PC-3 (cell line): ENCODE results near the gene HLA-DMB.

ENCODE experiments used
- CTCF ChIP-seq: fragments of 300-600 bp; sonication (generic); conservative IDR thresholded peaks from 2 replicates; pipeline ENCODE4 v1.5.1; 2017; ENCODE audit warnings: antibody characterized with exemption, low read depth, mild to moderate bottlenecking, low read length
- EZH2 ChIP-seq: fragments of 300-600 bp; sonication (generic); IDR thresholded peaks from one replicate; pipeline ENCODE4 v1.6.1; 2017; ENCODE audit warnings: antibody characterized with exemption, mild to moderate bottlenecking, low read length; ENCODE audit not compliant: unreplicated experiment
- EZH2phosphoT487 ChIP-seq: fragments of 300-600 bp; sonication (generic); IDR thresholded peaks from 2 replicates; pipeline ENCODE4 v1.6.1; 2018; ENCODE audit warnings: mild to moderate bottlenecking, antibody characterized with exemption, low read length, borderline replicate concordance

GRCh38 chr6:32945953-32946352, 5.1 kb upstream of the HLA-DMB start:
- TF ChIP-seq CTCF (no peak), EZH2phosphoT487 (no peak), EZH2 (no peak)
